Prostate gland (tissue), 2 donors: ENCODE data around the gene IMPA2.

Experiments
- CTCF ChIP-seq, 4 experiments: fragments of 200-600 bp in 2 of 4; fragments of 450-650 bp in 2 of 4; sonication (generic) in 2 of 4; IDR thresholded peaks; 1 replicate in 3 of 4; 2 replicates in 1 of 4; pipeline ENCODE4 v1.5.1; 2016 to 2019; ENCODE audit warnings: antibody characterized with exemption in 4 of 4, mild to moderate bottlenecking in 2 of 4, moderate library complexity in 2 of 4
- POLR2A ChIP-seq: fragments of 450-650 bp; IDR thresholded peaks from one replicate; pipeline ENCODE4 v1.6.1; 2016; ENCODE audit warnings: antibody characterized with exemption, mild to moderate bottlenecking

- no peak for TF ChIP-seq POLR2A
- TF ChIP-seq CTCF (IDR thresholded peaks at IDR 0.05), result no peak
These were observed 46.8 kb downstream of the IMPA2 start for GRCh38 chr18:12028040-12028628.
